Panc1 (cell line): Measurements from ENCODE around the gene PPARG. TPM values are rescaled to one million over a fixed set of nuclear protein-coding genes. Genes with fewer than 3 reads are reported as not detected.
A peak's percentile ranks its signal among the peaks of the same experiment; 100 is the strongest.

ENCODE experiments used
- ATAC-seq: fragments of 200-7000 bp; cut with Tn5 transposase; 2 replicates; pipeline ENCODE4 v1.9.1; 2020; ENCODE audit warnings: mild to moderate bottlenecking, moderate library complexity
- BruUV-seq: library from RNA; stranded (reverse); fragments of 400-500 nt; replicated peaks from 2 replicates; lab custom pipeline; 2021; lab: Mats Ljungman, UMichigan
- CTCF ChIA-PET: fragments of 300-600 bp; sonication (Branson Sonifier 250); formaldehyde crosslinking; loops from one replicate; lab custom pipeline; 2022; ENCODE audit warnings: antibody characterized with exemption; lab: Charles Lee
- POLR2A ChIA-PET: fragments of 300-600 bp; sonication (Branson Sonifier 250); formaldehyde crosslinking; loops from one replicate; lab custom pipeline; 2022; ENCODE audit warnings: antibody characterized with exemption; lab: Charles Lee
- DNase-seq: peaks from one replicate; pipeline ENCODE4 v3.0.0-alpha.2; 2010; ENCODE audit warnings: low read depth, low spot score
- H3K27ac ChIP-seq: 2 replicates; pipeline ENCODE4 v1.5.1; 2011; ENCODE audit warnings: mild to moderate bottlenecking, low read length, inconsistent platforms
- H3K27me3 ChIP-seq: fragments of 200-500 bp; sonication (Bioruptor generic); 2 replicates; pipeline ENCODE4 v1.6.0; 2014; ENCODE audit warnings: low read length, inconsistent platforms; ENCODE audit not compliant: control insufficient read depth, insufficient read depth
- H3K36me3 ChIP-seq: fragments of 200-500 bp; sonication (Bioruptor generic); 2 replicates; pipeline ENCODE4 v1.5.1; 2014; ENCODE audit warnings: inconsistent platforms, mild to moderate bottlenecking, low read length, moderate library complexity; ENCODE audit not compliant: control insufficient read depth, insufficient read depth
- H3K4me1 ChIP-seq: 2 replicates; pipeline ENCODE4 v1.5.1; 2011; ENCODE audit warnings: inconsistent platforms, mild to moderate bottlenecking, low read length, moderate library complexity; ENCODE audit not compliant: control insufficient read depth, insufficient read depth
- H3K4me3 ChIP-seq, 2 experiments: 2 replicates each; pipeline ENCODE4 v1.5.1; 2011 to 2012; ENCODE audit warnings: low read depth in 2 of 2, low read length in 2 of 2, mild to moderate bottlenecking in 2 of 2, inconsistent platforms in 1 of 2, moderate library complexity in 1 of 2
- H3K9me3 ChIP-seq: fragments of 200-500 bp; sonication (Bioruptor generic); 2 replicates; pipeline ENCODE4 v1.5.1; 2014; ENCODE audit warnings: low read depth, mild to moderate bottlenecking, inconsistent platforms, low read length, moderate library complexity; ENCODE audit not compliant: control insufficient read depth, insufficient read depth
- CTCF ChIP-seq: fragments of 450-650 bp; IDR thresholded peaks from 2 replicates; pipeline ENCODE4 v1.5.1; 2017; ENCODE audit warnings: mild to moderate bottlenecking
- POLR2AphosphoS5 ChIP-seq: IDR thresholded peaks from 2 replicates; pipeline ENCODE4 v1.6.1; 2012; ENCODE audit warnings: mild to moderate bottlenecking, low read depth, low read length, moderate library complexity
- REST ChIP-seq, 2 experiments: IDR thresholded peaks; 2 replicates each; pipeline ENCODE4 v1.6.1; 2011 to 2012; ENCODE audit warnings: low read depth in 2 of 2, control low read depth in 1 of 2, low read length in 1 of 2, mild to moderate bottlenecking in 1 of 2, moderate library complexity in 1 of 2; ENCODE audit not compliant: insufficient read depth in 1 of 2
- SIN3A ChIP-seq: IDR thresholded peaks from 2 replicates; pipeline ENCODE4 v1.6.1; 2012; ENCODE audit warnings: low read depth, mild to moderate bottlenecking, low read length, moderate library complexity, borderline replicate concordance; ENCODE audit not compliant: insufficient read depth
- TCF7L2 ChIP-seq: IDR thresholded peaks from 2 replicates; pipeline ENCODE4 v1.6.1; 2011; ENCODE audit warnings: mild to moderate bottlenecking, low read depth, low read length, inconsistent platforms
- in situ Hi-C: cut with HindIII; loops from 2 replicates; pipeline ENCODE4 v1.10.0; 2016; ENCODE audit warnings: low sequenced_read_pairs, low pct_unique_long_range_greater_than_20kb
- intact Hi-C: fragments of 100-400 bp; cut with micrococcal nuclease; formaldehyde crosslinking; loops from one replicate; pipeline ENCODE4 v1.10.0; 2022; ENCODE audit not compliant: unreplicated experiment
- total RNA-seq: library from RNA; stranded (reverse); gene quantifications from one replicate; pipeline ENCODE4 v1.2.1, GENCODE V29; 2021; ENCODE audit not compliant: unreplicated experiment

PPARG gene
- total RNA-seq, 1 experiment from 2014 or later, result 88.1 TPM

GRCh38 chr3:12302564-12302963, 13.7 kb downstream of the PPARG start:
- no TSS peak for BruUV-seq
- ATAC-seq, result no peak
- no peak for TF ChIP-seq POLR2AphosphoS5
- TF ChIP-seq REST (IDR thresholded peaks at IDR 0.05; ENCODE audit: insufficient read depth in 1 of 2, low read depth in 2 of 2, low read length in 1 of 2), result no peak
- TF ChIP-seq SIN3A, result no peak
- no peak for TF ChIP-seq TCF7L2
- TF ChIP-seq CTCF, result no peak
- ChIA-PET CTCF (no interaction called here), POLR2A (no interaction called here)
- DNase-seq, result no peak
- intact Hi-C loops, result no loop called here
- Histone ChIP-seq H3K36me3 (peaks cover 4% of the 10 kb centered on the region; the same call in 1 of the 2 replicates), H3K27ac (peak overlapping the region; percentile 73; the same call in 1 of the 2 replicates), H3K4me1 (peaks cover 75% of the 10 kb centered on the region), H3K27me3 (no peaks in the 10 kb centered on the region), H3K9me3 (no peaks in the 10 kb centered on the region), H3K4me3 (no peak overlapping the region)
- in situ Hi-C loops, result no loop called here

- CTCF ChIA-PET, result no interaction called here
- ATAC-seq (0 out of 2 replicates have a peak, but pooled peaks have one; percentile 12), DNase-seq (no peak)
- H3K9me3 ChIP-seq, result no peaks in the 10 kb centered on the region
- TF ChIP-seq TCF7L2 (no peak), CTCF (no peak), SIN3A (no peak), POLR2AphosphoS5 (no peak), REST (IDR thresholded peaks at IDR 0.05; ENCODE audit: insufficient read depth in 1 of 2, low read depth in 2 of 2, low read length in 1 of 2) (no peak)
- H3K4me3 ChIP-seq, result no peak overlapping the region
- intact Hi-C loops, result no loop called here
- H3K27ac ChIP-seq, result peak overlapping the region; percentile 51; the same call in 1 of the 2 replicates
- POLR2A ChIA-PET, result no interaction called here
- no TSS peak for BruUV-seq
- no peaks in the 10 kb centered on the region for H3K27me3 ChIP-seq
- H3K4me1 ChIP-seq, result peaks cover 82% of the 10 kb centered on the region
- in situ Hi-C loops, result no loop called here
- H3K36me3 ChIP-seq, result peaks cover 4% of the 10 kb centered on the region; the same call in 1 of the 2 replicates
Measured at GRCh38 chr3:12303534-12303933, 14.7 kb downstream of the PPARG start.
